ENCODE measurements around the gene PPFIA4.

The PPFIA4 gene

GRCh38 chr1:203084588-203085527 is 58.6 kb downstream of the PPFIA4 start:
- no peak for DNase-seq (ENCODE audit: low read depth)

DNA sequence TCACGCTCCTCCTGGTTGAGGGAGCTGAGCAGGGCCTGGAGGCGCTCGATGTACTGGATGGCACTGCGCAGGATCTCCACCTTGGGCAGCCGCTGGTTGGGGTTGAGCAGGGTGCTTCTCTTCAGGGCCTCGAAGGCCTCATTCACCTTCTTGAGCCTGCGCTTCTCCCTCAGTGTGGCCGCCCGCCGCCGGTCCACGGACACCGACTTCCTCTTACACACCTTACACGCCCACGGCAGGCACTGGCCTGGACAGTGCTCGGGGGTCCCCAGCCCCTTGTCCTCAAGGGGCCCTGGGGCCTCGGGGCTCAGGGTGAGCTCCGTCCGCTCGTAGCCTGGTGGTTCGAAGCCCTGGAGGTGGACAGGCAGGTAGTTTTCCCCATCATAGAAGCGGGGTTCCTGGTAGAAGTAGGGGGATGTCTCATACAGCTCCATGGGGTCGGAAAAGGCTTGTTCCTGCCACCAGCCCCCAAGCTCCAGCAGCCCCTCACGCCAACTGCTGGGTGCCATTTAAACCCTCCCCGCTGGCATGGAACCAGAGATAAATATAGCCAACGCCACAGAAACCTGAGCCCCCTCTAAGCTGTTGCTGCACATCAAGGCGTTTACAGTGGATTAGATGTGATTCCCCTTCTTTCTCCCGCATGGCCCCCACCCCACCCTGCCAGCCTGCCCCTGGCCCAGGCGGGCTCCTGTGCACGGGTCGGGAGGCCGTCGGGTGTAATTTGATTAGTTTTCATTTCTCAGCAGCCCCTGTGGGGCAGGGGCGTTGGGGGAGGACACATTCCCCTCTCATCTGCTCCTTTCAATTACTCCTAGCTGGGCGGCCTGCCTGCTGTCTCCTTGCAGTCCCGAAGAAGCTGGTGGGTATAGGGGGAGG is 59.5 kb downstream of the PPFIA4 start, which contains the start of gene MYOG:
TSS of gene MYOG (minus strand) at position 485 of the 879 bp plus-strand sequence. CDS start at position 434, 51 bp downstream.
- no peak for DNase-seq (ENCODE audit: low read depth)

- DNase-seq (ENCODE audit: low read depth), result no peak
Measured at GRCh38 chr1:203086992-203087763, 60.9 kb downstream of the PPFIA4 start.

DNA sequence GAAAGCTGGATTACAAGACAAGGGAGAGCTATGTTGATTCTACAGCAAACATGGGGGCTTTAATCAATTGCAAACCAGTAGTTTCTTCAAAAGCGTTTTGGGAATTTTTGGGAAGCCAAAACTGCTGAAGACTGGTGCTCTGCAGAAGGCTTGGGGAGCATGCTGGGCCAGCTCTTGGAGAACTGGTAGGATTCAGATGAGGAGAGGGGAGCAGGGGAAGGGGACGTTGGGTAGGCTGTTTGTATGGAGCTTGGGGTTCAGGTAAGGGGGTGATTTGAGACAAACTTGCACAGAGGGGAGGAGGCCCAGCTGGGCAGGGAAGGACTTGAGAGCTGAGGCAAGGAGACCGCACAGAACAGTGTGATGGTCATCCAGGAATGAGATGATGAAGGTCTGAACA is 62.1 kb downstream of the PPFIA4 start:
- no peak for DNase-seq (ENCODE audit: low read depth)

- DNase-seq (ENCODE audit: low read depth), result no peak
Measured at GRCh38 chr1:203089001-203089650, 62.8 kb downstream of the PPFIA4 start.

DNA sequence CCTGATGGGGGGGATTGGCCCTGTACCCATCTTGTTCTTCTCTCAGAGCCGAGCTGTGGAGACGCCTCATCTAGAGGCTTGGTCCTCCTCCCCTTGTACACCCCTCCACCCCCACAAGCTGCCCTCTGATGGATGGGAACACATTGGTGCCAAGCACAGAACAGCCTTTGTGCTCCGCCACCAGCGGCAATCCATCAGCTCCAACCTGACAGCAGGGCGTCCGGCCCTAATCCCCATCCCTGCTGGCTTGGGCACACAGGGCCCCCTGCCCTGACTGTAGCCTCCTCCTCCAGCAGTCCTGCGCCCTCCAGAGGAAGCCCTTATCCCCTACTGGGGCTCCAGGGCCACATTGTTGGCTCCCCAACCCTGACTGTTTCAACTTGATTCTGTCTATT is 63.4 kb downstream of the PPFIA4 start:
- DNase-seq (ENCODE audit: low read depth), result no peak

DNA sequence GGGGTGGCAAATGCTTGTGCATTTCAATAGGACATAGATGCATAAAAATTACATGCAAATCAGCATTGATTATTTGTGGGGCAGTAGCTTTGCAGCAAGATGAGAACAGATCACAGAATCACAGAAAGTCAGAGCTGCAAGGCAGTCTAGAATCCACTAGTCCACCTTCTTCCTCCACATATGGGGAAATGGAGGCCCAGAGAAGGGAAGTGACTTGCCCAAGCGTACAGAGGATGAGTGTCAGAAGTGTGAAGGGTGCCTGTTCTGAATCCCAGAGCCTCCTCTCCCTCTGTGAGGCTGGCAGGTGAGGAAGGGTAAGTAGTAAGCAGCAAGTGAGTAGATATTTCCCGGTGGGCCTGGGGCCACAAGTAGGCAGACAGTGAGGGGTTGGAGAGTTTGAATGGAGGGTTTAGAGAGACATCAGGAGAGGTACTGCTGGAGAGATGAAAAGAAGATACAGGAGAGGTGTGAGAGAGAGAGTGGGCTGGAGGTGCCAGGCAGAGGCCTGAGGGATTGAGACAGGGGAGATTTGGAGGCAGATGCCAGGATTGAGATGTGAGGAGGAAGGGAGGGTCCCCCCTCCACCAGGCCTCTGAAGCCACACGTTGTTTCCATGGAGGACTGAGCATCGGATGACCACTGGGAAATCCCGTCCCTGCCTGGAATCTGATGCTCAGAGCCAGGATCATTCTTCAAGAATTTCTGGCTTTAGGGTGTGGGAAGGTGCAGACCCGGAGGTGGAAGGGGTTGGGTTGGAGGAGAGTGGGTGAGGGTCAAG is 64.3 kb downstream of the PPFIA4 start:
- no peak for DNase-seq (ENCODE audit: low read depth)

DNA sequence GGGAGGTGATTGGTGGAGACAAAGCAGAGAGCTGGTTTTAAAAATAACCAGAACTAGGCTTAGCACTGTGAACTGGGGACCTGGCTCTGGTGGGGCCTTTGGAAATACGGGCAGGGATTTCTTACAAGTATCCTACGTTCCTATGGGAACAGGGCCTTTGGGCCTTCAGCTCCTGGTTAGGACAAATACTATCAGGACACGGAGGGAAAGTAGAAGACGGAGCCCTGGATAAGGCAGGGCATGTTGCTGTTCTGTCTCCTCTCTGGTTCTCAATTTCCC is 64.8 kb downstream of the PPFIA4 start:
- DNase-seq (ENCODE audit: low read depth), result no peak

- DNase-seq (ENCODE audit: low read depth), result no peak
Measured at GRCh38 chr1:203091761-203092330, 65.6 kb downstream of the PPFIA4 start.

DNA sequence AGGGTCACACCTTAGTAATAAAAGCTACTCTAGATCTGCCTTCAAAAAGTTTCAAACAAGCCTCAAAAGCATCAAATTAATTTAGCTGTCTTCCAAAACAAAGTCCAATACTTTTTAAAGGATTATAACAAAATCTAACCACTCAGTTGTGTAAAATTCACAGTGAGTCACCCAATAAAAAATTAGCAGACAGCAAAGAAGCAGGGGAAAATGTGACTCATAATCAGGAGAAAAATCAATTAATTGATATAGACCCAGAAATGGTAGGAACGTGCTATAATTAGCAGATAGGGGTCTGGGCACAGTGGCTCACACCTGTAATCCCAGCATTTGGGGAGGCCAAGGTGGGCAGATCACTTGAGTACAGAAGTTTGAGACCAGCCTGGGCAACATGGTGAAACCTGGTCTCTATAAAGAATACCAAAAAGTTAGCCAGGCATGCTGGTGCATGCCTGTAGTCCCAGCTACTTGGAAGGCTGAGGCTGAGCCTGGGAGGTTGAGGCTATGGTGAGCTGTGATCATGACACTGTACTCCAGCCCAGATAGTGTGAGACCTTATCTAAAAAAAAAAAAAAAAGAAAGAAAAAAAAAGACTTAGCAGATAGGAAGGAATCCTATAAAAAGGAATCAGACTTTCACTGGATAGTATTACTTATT is 67.6 kb downstream of the PPFIA4 start:
- DNase-seq (ENCODE audit: low read depth), result no peak

GRCh38 chr1:203095061-203095690 is 68.9 kb downstream of the PPFIA4 start:
- DNase-seq (ENCODE audit: low read depth), result no peak

- no peak for DNase-seq (ENCODE audit: low read depth)
Measured at GRCh38 chr1:203096566-203096965, 70.3 kb downstream of the PPFIA4 start.

GRCh38 chr1:203097001-203097400 is 70.7 kb downstream of the PPFIA4 start:
- DNase-seq (ENCODE audit: low read depth), result no peak

GRCh38 chr1:203098445-203098844 is 72.2 kb downstream of the PPFIA4 start:
- no peak for DNase-seq (ENCODE audit: low read depth)

- no peak for DNase-seq (ENCODE audit: low read depth)
Measured at GRCh38 chr1:203098914-203099520, 72.7 kb downstream of the PPFIA4 start.

- DNase-seq (ENCODE audit: low read depth), result no peak
Measured at GRCh38 chr1:203099805-203100515, 73.7 kb downstream of the PPFIA4 start.

- DNase-seq (ENCODE audit: low read depth), result no peak
Measured at GRCh38 chr1:203100516-203100869, 74.2 kb downstream of the PPFIA4 start.

DNA sequence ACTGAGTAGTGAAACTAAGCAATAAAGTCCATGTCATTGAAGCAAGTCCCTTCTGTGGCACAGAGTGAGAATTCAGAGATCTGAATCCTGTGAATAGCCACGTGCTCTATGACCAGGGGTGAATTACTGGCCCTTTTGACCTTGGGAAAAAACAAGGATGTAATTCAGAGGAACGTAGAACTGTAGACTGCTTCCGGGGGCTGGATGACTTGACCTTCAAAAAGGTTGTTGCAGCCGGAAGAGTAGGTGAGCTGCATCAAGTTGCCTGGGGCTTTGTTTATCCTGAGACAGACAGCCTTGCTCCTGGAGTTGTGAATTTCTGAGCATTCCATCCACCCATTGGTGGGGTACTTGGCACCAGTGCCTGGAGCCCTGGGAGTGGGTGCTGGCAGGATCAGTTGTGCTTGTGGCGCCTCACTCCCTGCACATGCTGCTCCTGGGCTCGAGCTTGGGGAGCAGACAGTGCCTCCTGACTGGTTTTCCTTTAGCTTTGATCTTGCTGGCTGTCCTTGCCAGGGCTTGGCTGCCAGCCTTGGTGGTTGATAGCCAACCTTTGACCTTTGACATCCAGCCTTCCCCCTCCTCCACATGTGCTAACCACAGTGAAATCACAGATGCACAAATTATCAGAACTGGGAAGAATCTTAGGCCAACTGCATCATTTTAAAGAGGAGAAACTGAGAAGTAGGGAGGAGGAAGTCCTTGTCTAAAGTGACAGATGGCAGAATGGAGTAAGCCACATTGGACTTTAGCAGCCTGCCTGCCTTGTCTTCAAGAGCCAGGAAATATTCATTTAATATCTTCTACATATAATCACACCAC is 75.7 kb downstream of the PPFIA4 start:
- DNase-seq (ENCODE audit: low read depth), result no peak
